Neural progenitor cell (in vitro differentiated cells): ENCODE measurements around the gene IL11RA.

Experiments
- CTCF ChIP-seq: fragments of 200-600 bp; sonication (generic); IDR thresholded peaks from 2 replicates; pipeline ENCODE4 v1.5.1; 2017; ENCODE audit warnings: antibody characterized with exemption, mild to moderate bottlenecking
- EZH2 ChIP-seq: fragments of 200-600 bp; sonication (generic); IDR thresholded peaks from 2 replicates; pipeline ENCODE4 v1.6.1; 2017; ENCODE audit warnings: antibody characterized with exemption, mild to moderate bottlenecking, moderate library complexity
- EZH2phosphoT487 ChIP-seq: fragments of 200-600 bp; sonication (generic); IDR thresholded peaks from 2 replicates; pipeline ENCODE4 v1.6.1; 2017; ENCODE audit warnings: antibody characterized with exemption

- no peak for TF ChIP-seq CTCF
- no peak for TF ChIP-seq EZH2
- TF ChIP-seq EZH2phosphoT487: no peak
Observed at GRCh38 chr9:34690983-34691935, 39.3 kb downstream of the IL11RA start, which contains the start of gene CCL19.
